Kidney epithelial cell (primary cell): ENCODE data around the gene BHLHE23. TPM values are rescaled to one million over a fixed set of nuclear protein-coding genes. Genes with fewer than 3 reads are reported as not detected.

Experiments used
- DNase-seq: peaks from one replicate; pipeline ENCODE4 v3.0.0-alpha.2; 2010; ENCODE audit warnings: low read depth
- H3K27me3 ChIP-seq: 2 replicates; pipeline ENCODE4 v1.6.0; 2011; ENCODE audit warnings: low read length; ENCODE audit not compliant: control insufficient read depth, insufficient read depth
- H3K36me3 ChIP-seq: 2 replicates; pipeline ENCODE4 v1.5.1; 2011; ENCODE audit warnings: low read length; ENCODE audit not compliant: control insufficient read depth, insufficient read depth
- H3K4me3 ChIP-seq: 2 replicates; pipeline ENCODE4 v1.5.1; 2011; ENCODE audit warnings: low read depth, mild to moderate bottlenecking, control low read depth, low read length
- CTCF ChIP-seq: IDR thresholded peaks from 2 replicates; pipeline ENCODE4 v1.5.1; 2011; ENCODE audit warnings: mild to moderate bottlenecking, moderate library complexity, low read length, control low read depth, inconsistent platforms; ENCODE audit not compliant: insufficient read depth, poor library complexity, severe bottlenecking
- total RNA-seq: library from RNA; depleted of rRNA; stranded (reverse); fragments of >200 nt; gene quantifications from 2 replicates; pipeline ENCODE4 v1.2.3, GENCODE V29; 2015

The BHLHE23 gene
- total RNA-seq, 1 donor from 2014 or later: not detected

- DNase-seq: no peak
- H3K36me3 ChIP-seq: no peaks in the 10 kb centered on the region
- H3K4me3 ChIP-seq: no peak overlapping the region
- no peak for TF ChIP-seq CTCF
- peaks cover 22% of the 10 kb centered on the region for H3K27me3 ChIP-seq
Measured at GRCh38 chr20:62967149-62967501, 39.6 kb downstream of the BHLHE23 start.

- peaks cover 18% of the 10 kb centered on the region for H3K27me3 ChIP-seq
- H3K36me3 ChIP-seq: no peaks in the 10 kb centered on the region
- no peak overlapping the region for H3K4me3 ChIP-seq
- no peak for TF ChIP-seq CTCF
- DNase-seq: no peak
Measured at GRCh38 chr20:62966212-62967148, 40.3 kb downstream of the BHLHE23 start.

- H3K4me3 ChIP-seq: no peak overlapping the region
- TF ChIP-seq CTCF: no peak
- H3K36me3 ChIP-seq: no peaks in the 10 kb centered on the region
- peaks cover 8% of the 10 kb centered on the region for H3K27me3 ChIP-seq
- DNase-seq: no peak
Measured at GRCh38 chr20:62965363-62965771, 41.4 kb downstream of the BHLHE23 start.

GRCh38 chr20:62964700-62965099, 42.1 kb downstream of the BHLHE23 start:
- no peak for DNase-seq
- no peak overlapping the region for H3K4me3 ChIP-seq
- H3K27me3 ChIP-seq: peaks cover 5% of the 10 kb centered on the region
- no peak for TF ChIP-seq CTCF
- H3K36me3 ChIP-seq: no peaks in the 10 kb centered on the region

GRCh38 chr20:62963614-62964397, 43.0 kb downstream of the BHLHE23 start:
- DNase-seq: no peak
- no peaks in the 10 kb centered on the region for H3K36me3 ChIP-seq
- no peak overlapping the region for H3K4me3 ChIP-seq
- H3K27me3 ChIP-seq: peaks cover 3% of the 10 kb centered on the region
- no peak for TF ChIP-seq CTCF
